Gastrocnemius medialis (tissue), 4 donors: ENCODE measurements around the gene TXLNA. TPM values are rescaled to one million over a fixed set of nuclear protein-coding genes. Genes with fewer than 3 reads are reported as not detected.
"Not testable (repeated sequence)": the region's sequence is repeated elsewhere in the genome, so short reads cannot be mapped to it uniquely, and the experiment has no call there.

Experiments used
- ATAC-seq, 2 donors: fragments of 150-250 bp; one replicate each; pipeline ENCODE4 v1.9.1; 2016
- DNase-seq, 2 donors: peaks; one replicate each; pipeline ENCODE4 v3.0.0-alpha.2; 2019
- H3K27ac ChIP-seq, 4 donors: fragments of 200-600 bp; sonication (generic); 1 replicate in 1 of 4; 2 replicates in 3 of 4; pipeline ENCODE4 v1.5.1; 2016 to 2018; ENCODE audit warnings: mild to moderate bottlenecking in 2 of 4, moderate library complexity in 1 of 4
- H3K27me3 ChIP-seq, 3 donors: fragments of 200-600 bp; sonication (generic) in 2 of 3; 1 replicate in 1 of 3; 2 replicates in 2 of 3; pipeline versions ENCODE4 v1.5.1 to v1.6.0; 2016 to 2019; ENCODE audit warnings: mild to moderate bottlenecking in 1 of 3, moderate library complexity in 1 of 3
- H3K36me3 ChIP-seq, 2 donors: fragments of 200-600 bp; sonication (generic) in 1 of 2; one replicate each; pipeline ENCODE4 v1.5.1; 2017 to 2018
- H3K4me1 ChIP-seq, 2 donors: fragments of 200-600 bp; sonication (generic) in 1 of 2; one replicate each; pipeline ENCODE4 v1.5.1; 2016 to 2017; ENCODE audit warnings: mild to moderate bottlenecking in 2 of 2
- H3K4me3 ChIP-seq, 4 donors: fragments of 200-600 bp; sonication (generic) in 3 of 4; 1 replicate in 1 of 4; 2 replicates in 3 of 4; pipeline ENCODE4 v1.5.1; 2016 to 2019; ENCODE audit warnings: mild to moderate bottlenecking in 2 of 4
- H3K9me3 ChIP-seq, 3 donors: fragments of 200-600 bp; sonication (generic) in 2 of 3; 1 replicate in 1 of 3; 2 replicates in 2 of 3; pipeline ENCODE4 v1.5.1; 2016 to 2019
- POLR2A ChIP-seq, 2 donors: fragments of 450-650 bp; IDR thresholded peaks; one replicate each; pipeline ENCODE4 v1.6.1; 2017; ENCODE audit warnings: antibody characterized with exemption in 2 of 2, mild to moderate bottlenecking in 2 of 2, moderate library complexity in 2 of 2
- in situ Hi-C, 4 donors: fragments of 200-750 bp; cut with MboI; loops; one replicate each; pipeline versions ENCODE4 v1.15.0 to v1.8.0; 2017; ENCODE audit warnings: low sequenced_read_pairs in 4 of 4
- intact Hi-C: fragments of 100-400 bp; cut with DNase I; formaldehyde crosslinking; loops from one replicate; pipeline ENCODE4 v1.15.1; 2023; ENCODE audit warnings: low total_unique reads
- total RNA-seq, 4 donors: library from RNA; depleted of rRNA; stranded (reverse); fragments of >200 nt; gene quantifications; one replicate each; pipeline versions ENCODE4 v1.1.0 to v1.2.3, GENCODE V29; 2016
- TF ChIP-seq, protein P1 (sequence below), 5 experiments: fragments of 450-650 bp in 3 of 5; fragments of 200-600 bp in 2 of 5; sonication (generic) in 2 of 5; IDR thresholded peaks in 4 of 5; conservative IDR thresholded peaks in 1 of 5; 1 replicate in 4 of 5; 2 replicates in 1 of 5; pipeline ENCODE4 v1.5.1; 2016 to 2019; ENCODE audit warnings: antibody characterized with exemption in 5 of 5, mild to moderate bottlenecking in 3 of 5, moderate library complexity in 3 of 5

TXLNA gene
- total RNA-seq, 4 donors from 2014 or later, result 15.7 to 21.0 (median 17.6) TPM

DNA sequence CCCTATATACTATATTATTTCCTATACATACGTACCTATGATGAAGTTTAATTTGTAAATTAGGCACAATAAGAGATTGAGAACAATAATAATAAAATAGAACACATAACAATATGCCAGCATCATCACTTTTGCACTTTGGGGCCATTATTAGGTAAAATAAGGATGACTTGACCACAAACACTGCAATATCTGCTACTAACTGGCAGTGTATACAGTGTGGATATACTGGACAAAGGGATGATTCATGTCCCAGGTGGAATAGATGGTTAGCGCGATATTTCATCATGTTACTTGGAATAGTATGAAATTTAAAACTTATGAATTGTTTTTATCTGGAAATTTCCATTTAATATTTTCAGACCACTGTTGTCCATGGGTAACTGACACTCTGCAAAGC is 35.4 kb upstream of the TXLNA start:
- in situ Hi-C loops, result no loop called here
- TF ChIP-seq, protein P1, sequence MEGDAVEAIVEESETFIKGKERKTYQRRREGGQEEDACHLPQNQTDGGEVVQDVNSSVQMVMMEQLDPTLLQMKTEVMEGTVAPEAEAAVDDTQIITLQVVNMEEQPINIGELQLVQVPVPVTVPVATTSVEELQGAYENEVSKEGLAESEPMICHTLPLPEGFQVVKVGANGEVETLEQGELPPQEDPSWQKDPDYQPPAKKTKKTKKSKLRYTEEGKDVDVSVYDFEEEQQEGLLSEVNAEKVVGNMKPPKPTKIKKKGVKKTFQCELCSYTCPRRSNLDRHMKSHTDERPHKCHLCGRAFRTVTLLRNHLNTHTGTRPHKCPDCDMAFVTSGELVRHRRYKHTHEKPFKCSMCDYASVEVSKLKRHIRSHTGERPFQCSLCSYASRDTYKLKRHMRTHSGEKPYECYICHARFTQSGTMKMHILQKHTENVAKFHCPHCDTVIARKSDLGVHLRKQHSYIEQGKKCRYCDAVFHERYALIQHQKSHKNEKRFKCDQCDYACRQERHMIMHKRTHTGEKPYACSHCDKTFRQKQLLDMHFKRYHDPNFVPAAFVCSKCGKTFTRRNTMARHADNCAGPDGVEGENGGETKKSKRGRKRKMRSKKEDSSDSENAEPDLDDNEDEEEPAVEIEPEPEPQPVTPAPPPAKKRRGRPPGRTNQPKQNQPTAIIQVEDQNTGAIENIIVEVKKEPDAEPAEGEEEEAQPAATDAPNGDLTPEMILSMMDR (IDR thresholded peaks at IDR 0.05 in 4 of 5, conservative IDR thresholded peaks at IDR 0.05 in 1 of 5), result no peak
- TF ChIP-seq POLR2A (IDR thresholded peaks at IDR 0.05), result no peak
- Histone ChIP-seq H3K27ac (peak overlapping the region in 2 of 4 donors; percentile 72 to 80), H3K9me3 (peaks cover 0 to 5% (median 0%) of the 10 kb centered on the region in 3 donors), H3K4me3 (no peak overlapping the region), H3K36me3 (peaks cover 0 to 5% of the 10 kb centered on the region in 2 donors), H3K4me1 (peaks cover 18 to 37% of the 10 kb centered on the region in 2 donors), H3K27me3 (no peaks in the 10 kb centered on the region)
- intact Hi-C loops, result no loop called here
- ATAC-seq (no peak), DNase-seq (no peak)

DNA sequence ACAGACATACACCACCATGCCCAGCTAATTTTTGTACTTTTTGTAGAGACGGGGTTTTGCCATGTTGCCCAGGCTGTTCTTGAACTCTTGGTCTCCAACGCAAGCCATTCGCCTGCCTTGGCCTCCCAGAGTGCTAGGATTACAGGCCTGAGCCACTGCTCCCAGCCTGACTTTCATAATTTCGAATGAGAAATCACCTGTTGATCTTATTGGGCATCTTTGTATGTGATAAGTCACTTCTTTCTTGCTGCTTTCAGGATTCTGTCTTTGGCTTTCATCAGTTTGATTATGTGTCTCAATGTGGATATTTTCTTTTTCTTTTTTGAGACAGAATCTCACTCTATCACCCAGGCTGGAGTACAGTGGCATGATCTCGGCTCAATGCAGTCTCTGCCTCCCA is 31.7 kb upstream of the TXLNA start:
- intact Hi-C loops, H3K27ac ChIP-seq, H3K27me3 ChIP-seq, ATAC-seq, H3K4me3 ChIP-seq, H3K36me3 ChIP-seq, DNase-seq, in situ Hi-C loops, H3K9me3 ChIP-seq: not testable (repeated sequence)
- peaks cover 28 to 44% of the 10 kb centered on the region in 2 donors for H3K4me1 ChIP-seq

DNA sequence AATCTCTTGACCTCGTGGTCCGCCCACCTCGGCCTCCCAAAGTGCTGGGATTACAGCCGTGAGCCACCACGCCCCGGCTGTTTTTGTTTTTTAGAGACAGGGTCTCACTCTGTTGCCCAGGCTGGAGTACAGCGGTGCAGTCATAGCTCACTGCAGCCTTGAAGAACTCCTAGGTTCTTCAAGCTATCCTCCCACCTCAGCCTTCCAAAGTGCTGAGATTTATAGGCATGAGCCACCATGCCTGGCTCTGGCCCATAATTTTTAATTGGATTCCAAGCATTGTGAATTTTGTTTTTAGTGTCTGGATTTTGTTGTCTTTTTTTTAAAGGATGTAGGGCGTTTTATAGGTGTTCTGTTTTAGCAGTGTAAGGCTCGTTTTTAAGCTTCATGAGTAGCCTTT is 28.6 kb upstream of the TXLNA start:
- intact Hi-C loops, result no loop called here
- peaks cover 0 to 5% (median 0%) of the 10 kb centered on the region in 3 donors for H3K9me3 ChIP-seq
- H3K36me3 ChIP-seq, result peaks cover 0 to 7% of the 10 kb centered on the region in 2 donors
- no peak overlapping the region for H3K27ac ChIP-seq
- ATAC-seq (no peak), DNase-seq (no peak)
- no peak for TF ChIP-seq POLR2A (IDR thresholded peaks at IDR 0.05)
- TF ChIP-seq, protein P1 (IDR thresholded peaks at IDR 0.05 in 4 of 5, conservative IDR thresholded peaks at IDR 0.05 in 1 of 5), result no peak
- peaks cover 18 to 22% of the 10 kb centered on the region in 2 donors for H3K4me1 ChIP-seq
- in situ Hi-C loops, result no loop called here
- no peak overlapping the region for H3K4me3 ChIP-seq
- H3K27me3 ChIP-seq, result no peaks in the 10 kb centered on the region

DNA sequence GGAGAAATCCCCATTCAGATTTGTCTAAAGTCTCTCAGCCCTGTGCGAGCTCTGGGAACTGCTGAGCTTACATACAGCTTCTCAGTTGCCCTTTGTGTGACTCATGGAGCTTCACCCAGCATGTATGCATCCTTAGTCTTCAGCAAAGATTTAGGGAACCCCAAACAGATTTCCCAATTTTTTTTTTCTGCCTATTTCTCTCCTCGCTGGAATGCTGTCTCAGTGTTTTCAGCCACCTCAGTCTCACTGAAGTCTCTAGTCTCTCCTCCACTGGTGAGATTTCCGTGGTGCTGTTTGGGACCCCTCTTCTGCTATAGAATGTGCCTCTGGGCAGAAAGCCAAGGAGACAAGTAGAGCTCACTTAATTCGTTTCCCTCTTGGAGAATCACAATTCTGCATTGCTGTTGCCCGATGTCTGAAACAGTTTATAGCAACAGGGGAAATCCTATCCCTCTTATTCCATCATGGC is 28.1 kb upstream of the TXLNA start:
- Histone ChIP-seq H3K36me3 (peaks cover 0 to 12% of the 10 kb centered on the region in 2 donors), H3K4me3 (no peak overlapping the region), H3K4me1 (peaks cover 18 to 22% of the 10 kb centered on the region in 2 donors), H3K9me3 (peaks cover 0 to 5% (median 0%) of the 10 kb centered on the region in 3 donors), H3K27me3 (no peaks in the 10 kb centered on the region), H3K27ac (peak overlapping the region in 1 of 4 donors; percentile 6)
- intact Hi-C loops, result no loop called here
- DNase-seq (no peak), ATAC-seq (peak in 1 of 2 donors; percentile 51)
- in situ Hi-C loops, result no loop called here
- TF ChIP-seq POLR2A (IDR thresholded peaks at IDR 0.05), result no peak

DNA sequence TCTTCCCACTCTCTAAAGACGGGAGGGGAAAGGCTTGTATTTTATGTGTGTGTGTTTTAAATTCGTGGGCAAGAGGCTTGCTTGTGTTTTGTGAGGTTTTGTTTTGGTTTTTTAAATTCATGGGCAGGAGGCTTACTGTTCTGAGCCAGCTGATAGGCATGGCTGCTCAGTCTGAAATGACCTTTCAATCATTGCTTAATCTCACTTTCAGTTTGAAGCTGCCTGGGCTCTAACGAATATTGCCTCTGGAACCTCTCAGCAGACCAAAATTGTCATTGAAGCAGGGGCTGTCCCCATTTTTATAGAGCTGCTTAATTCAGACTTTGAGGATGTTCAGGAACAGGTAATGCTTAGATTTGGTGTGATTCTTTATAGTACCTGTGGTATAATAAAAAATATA is 20.3 kb upstream of the TXLNA start:
- no peak overlapping the region for H3K27ac ChIP-seq
- no peaks in the 10 kb centered on the region for H3K4me1 ChIP-seq
- DNase-seq (no peak), ATAC-seq (no peak)
- peaks cover 18 to 82% of the 10 kb centered on the region in 2 donors for H3K36me3 ChIP-seq
- H3K4me3 ChIP-seq, result no peak overlapping the region
- intact Hi-C loops (no loop called here), in situ Hi-C loops (no loop called here)
- H3K9me3 ChIP-seq, result no peaks in the 10 kb centered on the region
- no peak for TF ChIP-seq POLR2A (IDR thresholded peaks at IDR 0.05)
- TF ChIP-seq, protein P1 (IDR thresholded peaks at IDR 0.05 in 4 of 5, conservative IDR thresholded peaks at IDR 0.05 in 1 of 5), result no peak
- H3K27me3 ChIP-seq, result no peaks in the 10 kb centered on the region

DNA sequence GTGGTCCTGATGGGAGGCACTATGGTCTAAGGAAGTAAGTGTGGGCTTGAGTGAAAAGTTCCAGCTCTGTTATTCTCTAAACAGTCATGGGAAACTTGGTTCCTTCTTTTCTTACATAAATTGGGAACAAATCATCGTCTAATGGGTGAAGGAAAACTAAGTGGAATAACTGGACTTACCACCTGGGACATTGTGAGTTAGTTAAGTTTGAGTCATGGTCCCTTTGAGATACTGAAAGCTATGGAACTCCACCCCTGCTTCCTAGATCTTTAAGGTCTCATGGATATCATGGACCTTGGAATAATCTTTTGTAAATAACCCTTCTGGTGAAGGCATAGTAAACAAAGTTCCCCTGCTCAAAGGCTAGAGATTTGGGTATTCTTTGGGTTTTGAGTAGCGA is 16.1 kb upstream of the TXLNA start:
- no peak for DNase-seq
- in situ Hi-C loops, result no loop called here
- H3K4me1 ChIP-seq, result peaks cover 0 to 10% of the 10 kb centered on the region in 2 donors
- no peak for TF ChIP-seq POLR2A (IDR thresholded peaks at IDR 0.05)
- TF ChIP-seq, protein P1 (IDR thresholded peaks at IDR 0.05 in 4 of 5, conservative IDR thresholded peaks at IDR 0.05 in 1 of 5), result no peak
- intact Hi-C loops, result no loop called here
- H3K27me3 ChIP-seq, result no peaks in the 10 kb centered on the region
- no peaks in the 10 kb centered on the region for H3K9me3 ChIP-seq
- H3K36me3 ChIP-seq, result peaks cover 7 to 86% of the 10 kb centered on the region in 2 donors
- no peak for ATAC-seq
- H3K27ac ChIP-seq, result no peak overlapping the region
- H3K4me3 ChIP-seq, result no peak overlapping the region

DNA sequence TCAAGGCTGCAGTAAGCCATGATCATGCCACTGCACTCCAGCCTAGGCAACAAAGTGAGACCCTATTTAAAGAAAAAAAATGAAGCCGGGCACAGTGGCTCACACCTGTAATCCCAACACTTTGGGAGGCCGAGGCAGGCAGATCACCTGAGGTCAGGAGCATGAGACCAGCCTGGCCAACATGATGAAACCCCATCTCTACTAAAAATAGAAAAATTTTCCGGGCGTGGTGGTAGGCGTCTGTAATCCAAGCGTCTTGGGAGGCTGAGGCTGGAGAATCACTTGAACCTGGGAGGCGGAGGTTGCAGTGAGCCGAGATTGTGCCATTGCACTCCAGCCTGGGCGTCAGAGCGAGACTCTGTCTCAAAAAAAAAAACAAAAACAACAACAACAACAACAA is 13.8 kb upstream of the TXLNA start:
- H3K27me3 ChIP-seq, H3K4me3 ChIP-seq, intact Hi-C loops, H3K9me3 ChIP-seq, in situ Hi-C loops, H3K4me1 ChIP-seq: not testable (repeated sequence)
- peak in 1 of 2 donors; percentile 75 for ATAC-seq
- Histone ChIP-seq H3K36me3 (peaks cover 4 to 83% of the 10 kb centered on the region in 2 donors), H3K27ac (peak overlapping the region in 3 of 4 donors; percentile 27 to 77 (median 65))
- peak in 1 of 2 donors; percentile 61 for DNase-seq
